Esophagus (tissue), 2 donors: ENCODE data around the gene FER1L5. TPM values are rescaled to one million over a fixed set of nuclear protein-coding genes. Genes with fewer than 3 reads are reported as not detected.
"Not testable (repeated sequence)": the region's sequence is repeated elsewhere in the genome, so short reads cannot be mapped to it uniquely, and the experiment has no call there.

Source experiments
- H3K27ac ChIP-seq, 2 donors: one replicate each; pipeline ENCODE4 v1.5.1; 2013; ENCODE audit warnings: low read depth in 2 of 2, mild to moderate bottlenecking in 2 of 2, inconsistent platforms in 1 of 2, low read length in 1 of 2, moderate library complexity in 1 of 2
- H3K27me3 ChIP-seq, 2 donors: one replicate each; pipeline ENCODE4 v1.6.1; 2013; ENCODE audit warnings: low read length in 2 of 2, control low read depth in 1 of 2, mild to moderate bottlenecking in 1 of 2; ENCODE audit not compliant: insufficient read depth in 2 of 2, control insufficient read depth in 1 of 2
- H3K36me3 ChIP-seq, 2 donors: one replicate each; pipeline ENCODE4 v1.6.1; 2013; ENCODE audit warnings: low read length in 1 of 2; ENCODE audit not compliant: control insufficient read depth in 2 of 2, insufficient read depth in 2 of 2
- H3K4me1 ChIP-seq, 2 donors: one replicate each; pipeline ENCODE4 v1.6.1; 2013; ENCODE audit warnings: low read length in 1 of 2; ENCODE audit not compliant: control insufficient read depth in 2 of 2, insufficient read depth in 2 of 2
- H3K4me3 ChIP-seq, 2 donors: one replicate each; pipeline ENCODE4 v1.5.1; 2013; ENCODE audit warnings: low read length in 2 of 2, mild to moderate bottlenecking in 2 of 2, low read depth in 1 of 2, moderate library complexity in 1 of 2
- H3K9me3 ChIP-seq, 2 donors: one replicate each; pipeline ENCODE4 v1.6.1; 2013; ENCODE audit warnings: mild to moderate bottlenecking in 2 of 2, low read depth in 1 of 2, low read length in 1 of 2, moderate library complexity in 1 of 2; ENCODE audit not compliant: control insufficient read depth in 2 of 2, insufficient read depth in 1 of 2
- WGBS, 2 donors: extraction: QIAGEN DNeasy Blood & Tissue Kit; methylation state at CpG; one replicate each; pipeline ENCODE4 v1.1.7; 2013; 5-methylcytosine and 5-hydroxymethylcytosine counted together
- polyA plus RNA-seq, 2 donors: library from polyadenylated mRNA; stranded (reverse); fragments of 200-250 nt; gene quantifications; one replicate each; pipeline ENCODE4 v1.2.3, GENCODE V29; 2013
- donor health status: healthy with polysubstance abuse.
- donor health status: Bipolar disorder and iron deficiency.

FER1L5 gene
- polyA plus RNA-seq, 2 donors, result 0.02 to 0.20 TPM

DNA sequence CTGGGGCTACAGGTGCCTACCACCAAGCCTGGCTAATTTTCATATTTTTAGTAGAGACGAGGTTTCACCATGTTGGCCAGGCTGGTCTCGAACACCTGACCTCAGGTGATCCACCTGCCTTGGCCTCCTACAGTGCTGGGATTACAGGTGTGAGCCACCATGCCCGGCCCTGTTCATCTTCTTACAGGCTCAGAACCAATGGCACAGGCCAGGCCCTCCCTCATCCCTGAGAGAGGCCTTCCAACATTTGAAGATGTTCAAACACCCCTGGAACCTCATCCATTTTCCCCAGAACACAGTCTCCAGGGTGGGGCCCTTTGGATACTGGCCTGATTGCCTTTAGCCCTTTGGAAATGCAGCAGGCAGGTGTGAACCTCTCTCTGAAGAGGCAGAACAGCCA is 23.2 kb downstream of the FER1L5 start:
- H3K27ac ChIP-seq, H3K4me3 ChIP-seq, H3K27me3 ChIP-seq, H3K36me3 ChIP-seq, H3K4me1 ChIP-seq, H3K9me3 ChIP-seq: not testable (repeated sequence)
- WGBS, 2 donors, result 91 to 92% methylated on average over 3 of the region's 3 CpGs

DNA sequence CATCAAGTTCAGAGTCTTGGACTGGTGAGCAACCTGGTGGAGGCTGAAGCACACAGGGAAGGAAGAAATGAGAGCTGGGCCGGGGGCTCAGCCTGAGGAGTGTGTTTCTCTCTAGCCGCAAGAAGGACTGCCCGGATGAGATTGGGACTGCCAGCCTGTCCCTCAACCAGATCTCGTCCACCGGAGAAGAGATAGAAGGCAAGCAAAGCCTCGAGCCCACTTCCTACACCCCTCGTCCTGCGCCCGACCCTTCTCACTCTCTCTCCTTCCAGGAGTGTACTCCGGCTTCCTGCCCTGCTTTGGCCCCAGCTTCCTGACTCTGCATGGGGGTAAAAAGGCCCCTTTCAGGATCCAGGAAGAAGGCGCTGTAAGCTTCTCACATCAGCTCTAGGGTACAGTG is 26.2 kb downstream of the FER1L5 start:
- no peaks in the 10 kb centered on the region for H3K36me3 ChIP-seq
- peaks cover 0 to 3% of the 10 kb centered on the region in 2 donors for H3K4me1 ChIP-seq
- no peak overlapping the region for H3K4me3 ChIP-seq
- H3K27ac ChIP-seq, result no peak overlapping the region
- no peaks in the 10 kb centered on the region for H3K27me3 ChIP-seq
- WGBS, 2 donors, result 82 to 88% methylated on average over 11 of the region's 11 CpGs
- no peaks in the 10 kb centered on the region for H3K9me3 ChIP-seq

DNA sequence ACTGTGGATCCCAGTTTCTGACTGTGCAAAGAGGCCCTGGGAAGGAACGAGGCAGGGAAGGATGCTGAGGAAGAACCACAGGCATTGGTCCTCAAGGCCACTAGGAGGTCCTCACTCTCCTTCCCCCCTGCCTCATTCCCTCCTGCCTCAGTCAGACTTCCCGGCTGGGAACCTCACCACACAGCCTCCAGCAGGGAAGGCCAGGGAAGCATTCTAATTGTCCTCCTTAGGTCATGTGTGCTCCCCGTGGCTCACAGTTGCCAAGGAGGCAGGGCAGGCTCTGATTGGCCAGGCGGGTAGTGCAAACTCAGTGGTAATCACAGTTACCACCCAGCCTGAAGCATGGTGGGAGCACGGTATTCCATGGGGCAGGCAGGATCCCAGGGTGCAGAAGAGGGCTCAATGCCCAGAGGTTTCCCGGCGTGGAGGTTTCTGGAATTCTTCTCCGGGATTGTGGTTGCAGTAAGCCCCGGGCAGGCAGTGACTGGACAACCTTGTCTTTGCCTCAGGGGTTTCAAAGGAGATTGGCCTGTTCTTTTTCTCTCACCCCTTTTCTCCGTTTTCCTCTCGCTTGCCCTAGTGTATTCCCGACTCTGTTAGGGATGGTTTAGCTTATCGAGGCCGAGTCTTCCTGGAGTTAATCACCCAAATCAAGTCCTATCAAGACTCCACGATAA is 27.1 kb downstream of the FER1L5 start:
- Histone ChIP-seq H3K9me3 (no peaks in the 10 kb centered on the region), H3K4me1 (peaks cover 0 to 3% of the 10 kb centered on the region in 2 donors), H3K36me3 (no peaks in the 10 kb centered on the region), H3K27ac (no peak overlapping the region), H3K4me3 (no peak overlapping the region), H3K27me3 (no peaks in the 10 kb centered on the region)
- WGBS, 2 donors, result 73 to 91% methylated on average over 15 of the region's 15 CpGs

DNA sequence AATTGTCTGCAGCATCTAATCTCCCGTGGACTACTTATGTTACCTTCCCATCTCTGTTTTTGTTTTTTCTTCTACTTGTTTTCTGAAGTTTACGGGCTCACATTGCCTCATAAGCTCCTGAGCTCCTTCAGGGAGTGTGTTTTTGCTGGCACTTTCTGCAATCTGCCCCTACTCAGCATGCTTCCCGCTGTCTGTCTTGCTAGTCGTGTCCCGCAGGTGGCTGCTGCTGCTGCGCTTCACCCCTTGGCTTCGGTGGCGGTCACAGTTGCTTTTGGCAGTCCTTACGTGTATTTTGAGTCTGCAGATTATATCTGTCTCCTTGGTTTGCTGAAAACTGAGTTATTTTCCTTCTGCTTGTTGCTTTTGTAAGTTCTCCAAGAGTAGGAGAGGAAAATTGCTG is 37.3 kb downstream of the FER1L5 start:
- Histone ChIP-seq H3K27me3 (no peaks in the 10 kb centered on the region), H3K4me1 (no peaks in the 10 kb centered on the region), H3K9me3 (no peaks in the 10 kb centered on the region), H3K36me3 (no peaks in the 10 kb centered on the region), H3K27ac (no peak overlapping the region), H3K4me3 (no peak overlapping the region)
- WGBS, 2 donors, result 49 to 54% methylated on average over 9 of the region's 9 CpGs

DNA sequence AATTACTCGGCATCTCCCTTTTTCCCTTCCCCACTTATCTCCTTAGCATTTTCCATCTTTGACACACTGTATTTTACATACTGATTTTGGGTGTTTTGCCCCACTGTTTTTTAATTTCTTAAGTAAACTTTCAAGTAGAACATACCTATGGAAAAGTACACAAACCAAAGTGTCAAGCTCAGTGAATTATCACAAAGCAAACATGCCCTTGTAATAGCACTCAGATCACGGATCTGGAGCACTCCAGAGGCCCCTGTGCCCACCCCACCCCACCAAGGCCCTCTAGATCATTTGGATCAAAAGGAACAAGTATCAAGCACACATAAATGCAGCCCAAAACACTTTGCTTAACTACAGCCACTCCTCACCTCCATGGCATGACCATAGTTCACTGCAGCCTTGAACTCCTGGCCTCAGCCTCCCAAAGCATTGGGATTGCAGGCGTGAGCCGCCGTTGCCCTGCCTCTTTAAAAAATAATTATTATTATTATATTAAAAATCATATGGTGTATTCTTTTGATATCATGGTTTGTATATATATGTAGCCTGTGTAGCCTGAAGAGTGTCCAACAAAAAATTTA is 38.1 kb downstream of the FER1L5 start:
- Histone ChIP-seq H3K36me3 (no peaks in the 10 kb centered on the region), H3K4me3 (no peak overlapping the region), H3K27me3 (no peaks in the 10 kb centered on the region), H3K4me1 (no peaks in the 10 kb centered on the region), H3K9me3 (no peaks in the 10 kb centered on the region), H3K27ac (no peak overlapping the region)
- 56 to 69% methylated on average over 5 of the region's 5 CpGs for WGBS, 2 donors

DNA sequence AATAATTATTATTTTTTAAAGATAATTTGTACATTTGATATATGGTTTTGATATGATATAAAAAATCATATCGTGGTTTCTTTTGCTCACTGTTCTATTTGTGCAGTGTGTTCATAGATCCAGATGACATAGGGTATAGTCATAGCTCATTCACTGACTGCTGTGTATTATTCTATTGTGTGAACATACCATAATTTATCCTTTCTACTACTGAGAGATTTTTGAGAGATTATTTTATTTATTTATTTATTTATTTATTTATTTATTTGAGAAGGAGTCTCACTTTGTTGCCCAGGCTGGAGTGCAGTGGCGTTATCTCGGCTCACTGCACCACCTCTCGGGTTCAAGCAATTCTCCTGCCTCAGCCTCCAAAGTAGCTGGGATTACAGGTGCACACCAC is 39.0 kb downstream of the FER1L5 start:
- no peaks in the 10 kb centered on the region for H3K36me3 ChIP-seq
- no peaks in the 10 kb centered on the region for H3K9me3 ChIP-seq
- H3K4me1 ChIP-seq, result no peaks in the 10 kb centered on the region
- no peak overlapping the region for H3K27ac ChIP-seq
- no peak overlapping the region for H3K4me3 ChIP-seq
- 81 to 88% methylated on average over 4 of the region's 4 CpGs for WGBS, 2 donors
- H3K27me3 ChIP-seq, result no peaks in the 10 kb centered on the region

DNA sequence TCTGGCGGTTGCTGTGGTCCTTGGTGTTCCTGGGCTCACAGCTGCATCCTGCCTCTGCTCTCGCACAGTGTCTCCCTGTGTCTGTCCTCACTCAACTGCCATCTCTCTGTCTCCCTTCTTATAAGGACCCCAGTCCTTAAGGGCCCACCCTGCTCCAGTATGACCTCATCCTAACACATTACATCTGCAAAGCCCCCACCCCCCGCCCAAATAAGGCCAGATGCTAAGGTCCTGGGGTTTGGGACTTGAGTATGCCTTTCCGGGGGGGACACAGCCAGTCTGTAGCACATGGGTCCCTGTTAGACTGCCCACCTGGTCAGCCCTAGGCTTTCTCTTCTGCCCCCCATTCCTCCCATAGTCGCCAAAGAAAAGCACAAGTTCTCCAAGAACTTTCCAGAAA is 40.7 kb downstream of the FER1L5 start:
- WGBS, 2 donors, result 86 to 87% methylated on average over 5 of the region's 5 CpGs
- Histone ChIP-seq H3K27ac (no peak overlapping the region), H3K4me1 (no peaks in the 10 kb centered on the region), H3K27me3 (no peaks in the 10 kb centered on the region), H3K4me3 (no peak overlapping the region), H3K36me3 (no peaks in the 10 kb centered on the region), H3K9me3 (no peaks in the 10 kb centered on the region)

DNA sequence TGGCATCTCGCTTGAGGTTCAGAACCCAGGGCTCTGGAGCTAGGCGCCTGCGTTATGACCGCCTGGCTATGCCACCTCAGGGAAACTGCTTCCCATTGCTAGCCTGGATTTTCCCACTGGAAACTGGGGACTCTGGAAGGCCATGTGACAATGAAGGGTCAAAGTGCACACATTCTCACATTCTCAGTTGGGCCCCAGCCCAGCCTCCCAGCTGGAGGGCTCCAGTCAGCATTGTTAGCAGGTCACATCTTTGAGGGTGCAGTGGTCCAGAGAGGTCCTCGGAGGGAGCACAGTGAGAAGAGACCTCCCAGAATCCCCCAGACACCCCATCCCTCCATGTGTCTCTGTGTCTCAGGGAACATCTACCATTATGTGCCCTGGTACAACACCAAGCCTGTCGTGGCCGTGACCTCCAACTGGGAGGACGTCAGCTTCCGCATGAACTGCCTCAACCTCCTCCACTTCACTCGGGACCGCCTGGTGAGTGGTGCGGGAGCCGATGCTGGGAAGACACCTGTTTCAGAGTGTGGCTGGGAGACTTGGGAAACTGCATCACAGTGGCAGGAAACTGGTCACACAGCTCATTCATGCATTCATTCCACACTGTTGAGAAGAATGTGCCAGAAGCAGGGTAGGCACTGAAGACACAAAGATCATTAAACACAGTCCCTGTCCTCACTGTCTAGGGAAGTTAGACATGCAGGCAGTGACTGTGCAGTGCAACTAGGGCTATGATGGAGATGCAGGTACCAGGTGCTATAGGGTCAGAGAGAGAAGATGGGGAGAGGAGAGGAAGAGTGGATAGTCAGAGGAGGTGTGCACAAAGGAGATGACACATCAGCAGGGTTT is 41.6 kb downstream of the FER1L5 start:
- no peak overlapping the region for H3K27ac ChIP-seq
- 84 to 94% methylated on average over 13 of the region's 13 CpGs for WGBS, 2 donors

DNA sequence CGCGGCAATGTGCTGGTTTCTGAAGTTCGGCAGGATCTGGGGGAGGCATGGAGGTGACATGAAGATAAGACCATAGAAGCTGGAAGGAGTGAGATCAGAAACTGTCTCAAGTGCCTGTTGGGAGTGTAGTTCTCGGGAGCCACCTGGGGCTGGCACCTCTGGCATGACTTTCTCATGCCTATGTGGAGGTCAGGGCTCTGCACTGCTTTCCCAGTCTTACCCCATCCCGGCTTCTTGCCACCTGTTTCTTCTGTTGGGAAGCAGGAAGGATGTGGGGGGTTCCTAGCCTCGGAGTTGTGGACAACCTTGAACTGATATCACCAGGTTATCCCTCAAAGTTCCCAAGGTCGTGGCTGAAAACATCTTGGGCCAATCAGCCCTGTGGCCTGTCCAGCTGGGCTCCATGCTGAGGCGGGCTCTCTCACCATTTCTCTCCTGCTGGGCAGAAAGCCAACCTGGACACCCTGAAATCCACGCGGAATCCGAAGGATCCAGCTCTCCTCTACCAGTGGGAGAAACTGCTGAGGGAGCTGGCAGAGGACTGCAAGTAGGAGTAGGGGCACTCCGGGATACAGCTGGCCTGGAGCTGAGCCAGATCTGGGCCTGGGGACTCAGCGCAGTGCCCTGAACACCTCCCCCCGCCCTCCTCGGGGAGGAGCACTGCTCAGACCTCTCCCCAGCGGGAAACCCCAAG is 42.5 kb downstream of the FER1L5 start:
- Histone ChIP-seq H3K36me3 (no peaks in the 10 kb centered on the region), H3K4me3 (no peak overlapping the region), H3K27me3 (no peaks in the 10 kb centered on the region), H3K4me1 (no peaks in the 10 kb centered on the region), H3K9me3 (no peaks in the 10 kb centered on the region), H3K27ac (no peak overlapping the region)
- WGBS, 2 donors, result 51 to 58% methylated on average over 16 of the region's 16 CpGs

More for the DNA sequence above, 41.6 kb downstream of the FER1L5 start:
- Histone ChIP-seq H3K4me3 (no peak overlapping the region), H3K9me3 (no peaks in the 10 kb centered on the region), H3K36me3 (no peaks in the 10 kb centered on the region), H3K27me3 (no peaks in the 10 kb centered on the region), H3K4me1 (no peaks in the 10 kb centered on the region)
